Transverse colon (tissue), 4 donors: Measurements from ENCODE around the gene DBH. TPM values are rescaled to one million over a fixed set of nuclear protein-coding genes. Genes with fewer than 3 reads are reported as not detected.

Experiments used
- DNase-seq: peaks from one replicate; pipeline ENCODE4 v3.0.0-alpha.2; 2019
- H3K27ac ChIP-seq, 4 donors: fragments of 200-600 bp; sonication (generic); 2 replicates each; pipeline ENCODE4 v1.5.1; 2016 to 2018; ENCODE audit warnings: inconsistent platforms in 4 of 4
- H3K27me3 ChIP-seq: fragments of 200-600 bp; sonication (generic); 2 replicates; pipeline ENCODE4 v1.5.1; 2017; ENCODE audit warnings: inconsistent platforms
- H3K36me3 ChIP-seq, 4 donors: fragments of 200-600 bp; sonication (generic); 2 replicates each; pipeline ENCODE4 v1.5.1; 2017 to 2019; ENCODE audit warnings: inconsistent platforms in 4 of 4
- H3K4me1 ChIP-seq, 4 donors: fragments of 200-600 bp; sonication (generic); 2 replicates each; pipeline ENCODE4 v1.5.1; 2017 to 2020; ENCODE audit warnings: inconsistent platforms in 4 of 4
- H3K4me3 ChIP-seq, 4 donors: fragments of 200-600 bp; sonication (generic); 1 replicate in 1 of 4; 2 replicates in 3 of 4; pipeline versions ENCODE4 v1.5.1 to v1.6.1; 2017 to 2019; ENCODE audit warnings: inconsistent platforms in 4 of 4
- H3K9me3 ChIP-seq, 2 donors: fragments of 200-600 bp; sonication (generic); 2 replicates each; pipeline ENCODE4 v1.5.1; 2017 to 2019; ENCODE audit warnings: inconsistent platforms in 2 of 2
- EP300 ChIP-seq: sonication (generic); formaldehyde crosslinking; IDR thresholded peaks from one replicate; pipeline ENCODE4 v1.6.1; 2017; ENCODE audit warnings: antibody characterized with exemption, low read depth
- POLR2A ChIP-seq: fragments of 450-650 bp; IDR thresholded peaks from one replicate; pipeline ENCODE4 v1.6.1; 2016; ENCODE audit warnings: antibody characterized with exemption, mild to moderate bottlenecking, moderate library complexity
- POLR2AphosphoS5 ChIP-seq, 3 donors: sonication (generic); formaldehyde crosslinking; IDR thresholded peaks; one replicate each; pipeline ENCODE4 v1.6.1; 2016; ENCODE audit warnings: antibody characterized with exemption in 3 of 3
- WGBS, 2 donors: methylation state at CpG; one replicate each; pipeline ENCODE4 v1.1.5; 2018; ENCODE audit warnings: low coverage in 1 of 2; 5-methylcytosine and 5-hydroxymethylcytosine counted together
- in situ Hi-C, 4 donors: fragments of 200-750 bp; cut with MboI; loops; one replicate each; pipeline versions ENCODE4 v1.15.0 to v1.15.1; 2017; ENCODE audit warnings: low sequenced_read_pairs in 3 of 4, low pct_ligation_motif_present in 1 of 4, low pct_unique_long_range_greater_than_20kb in 1 of 4
- intact Hi-C: fragments of 100-400 bp; cut with DNase I; formaldehyde crosslinking; loops from one replicate; pipeline ENCODE4 v1.15.1; 2023; ENCODE audit warnings: low total_unique reads
- total RNA-seq, 4 donors: library from RNA; depleted of rRNA; stranded (reverse); fragments of >200 nt; gene quantifications; one replicate each; pipeline ENCODE4 v1.1.0, GENCODE V29; 2016
- TF ChIP-seq, protein P1 (sequence below), 5 experiments: fragments of 200-600 bp in 3 of 5; fragments of 450-650 bp in 2 of 5; sonication (generic) in 3 of 5; IDR thresholded peaks; 1 replicate in 2 of 5; 2 replicates in 3 of 5; pipeline ENCODE4 v1.5.1; 2016 to 2017; ENCODE audit warnings: antibody characterized with exemption in 5 of 5, inconsistent platforms in 3 of 5, mild to moderate bottlenecking in 2 of 5, moderate library complexity in 1 of 5

The DBH gene
- total RNA-seq, 4 donors from 2014 or later: not detected

DNA sequence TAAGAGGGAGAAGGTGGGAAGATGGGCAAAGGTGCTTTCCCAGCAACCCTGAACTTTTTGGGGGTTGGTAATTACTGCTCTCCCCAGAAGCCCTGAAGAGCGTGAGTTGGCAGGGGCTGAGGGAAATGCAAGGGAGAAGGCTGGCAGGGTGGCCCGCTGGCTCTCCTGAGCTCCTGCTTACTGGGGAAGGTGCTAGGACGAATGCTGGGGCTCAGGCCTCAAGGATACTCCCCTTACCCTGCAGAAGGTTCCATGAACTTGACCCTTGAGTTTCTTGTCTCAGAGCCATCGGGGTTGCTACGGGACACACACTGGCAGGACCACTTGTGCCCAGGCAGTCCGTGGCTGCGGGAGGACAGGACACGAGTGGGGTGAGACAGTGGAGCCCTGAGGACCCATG lies 28.2 kb upstream of the DBH start:
- H3K36me3 ChIP-seq: no peaks in the 10 kb centered on the region
- H3K27me3 ChIP-seq: peaks cover 86% of the 10 kb centered on the region
- H3K9me3 ChIP-seq: no peaks in the 10 kb centered on the region
- WGBS, 2 donors: 69 to 80% methylated on average over 1 to 8 of the region's 8 CpGs
- no peak for DNase-seq
- intact Hi-C loops: no loop called here
- in situ Hi-C loops: no loop called here
- H3K27ac ChIP-seq: no peak overlapping the region
- H3K4me3 ChIP-seq: no peak overlapping the region
- no peaks in the 10 kb centered on the region for H3K4me1 ChIP-seq
- no peak for TF ChIP-seq EP300
- TF ChIP-seq, protein P1, sequence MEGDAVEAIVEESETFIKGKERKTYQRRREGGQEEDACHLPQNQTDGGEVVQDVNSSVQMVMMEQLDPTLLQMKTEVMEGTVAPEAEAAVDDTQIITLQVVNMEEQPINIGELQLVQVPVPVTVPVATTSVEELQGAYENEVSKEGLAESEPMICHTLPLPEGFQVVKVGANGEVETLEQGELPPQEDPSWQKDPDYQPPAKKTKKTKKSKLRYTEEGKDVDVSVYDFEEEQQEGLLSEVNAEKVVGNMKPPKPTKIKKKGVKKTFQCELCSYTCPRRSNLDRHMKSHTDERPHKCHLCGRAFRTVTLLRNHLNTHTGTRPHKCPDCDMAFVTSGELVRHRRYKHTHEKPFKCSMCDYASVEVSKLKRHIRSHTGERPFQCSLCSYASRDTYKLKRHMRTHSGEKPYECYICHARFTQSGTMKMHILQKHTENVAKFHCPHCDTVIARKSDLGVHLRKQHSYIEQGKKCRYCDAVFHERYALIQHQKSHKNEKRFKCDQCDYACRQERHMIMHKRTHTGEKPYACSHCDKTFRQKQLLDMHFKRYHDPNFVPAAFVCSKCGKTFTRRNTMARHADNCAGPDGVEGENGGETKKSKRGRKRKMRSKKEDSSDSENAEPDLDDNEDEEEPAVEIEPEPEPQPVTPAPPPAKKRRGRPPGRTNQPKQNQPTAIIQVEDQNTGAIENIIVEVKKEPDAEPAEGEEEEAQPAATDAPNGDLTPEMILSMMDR (IDR thresholded peaks at IDR 0.05): no peak
- no peak for TF ChIP-seq POLR2AphosphoS5 (IDR thresholded peaks at IDR 0.05)
- TF ChIP-seq POLR2A: no peak

GRCh38 chr9:133608382-133608781 lies 27.8 kb upstream of the DBH start:
- Histone ChIP-seq H3K27ac (no peak overlapping the region), H3K36me3 (no peaks in the 10 kb centered on the region), H3K9me3 (no peaks in the 10 kb centered on the region), H3K4me1 (no peaks in the 10 kb centered on the region), H3K27me3 (peaks cover 86% of the 10 kb centered on the region), H3K4me3 (no peak overlapping the region)
- intact Hi-C loops (no loop called here), in situ Hi-C loops (no loop called here)
- whole genome bisulfite sequencing, 2 donors: 44 to 78% methylated on average over 5 to 7 of the region's 7 CpGs
- DNase-seq: no peak
- TF ChIP-seq, protein P1 (IDR thresholded peaks at IDR 0.05): no peak
- no peak for TF ChIP-seq POLR2AphosphoS5 (IDR thresholded peaks at IDR 0.05)
- TF ChIP-seq POLR2A: no peak
- no peak for TF ChIP-seq EP300

DNA sequence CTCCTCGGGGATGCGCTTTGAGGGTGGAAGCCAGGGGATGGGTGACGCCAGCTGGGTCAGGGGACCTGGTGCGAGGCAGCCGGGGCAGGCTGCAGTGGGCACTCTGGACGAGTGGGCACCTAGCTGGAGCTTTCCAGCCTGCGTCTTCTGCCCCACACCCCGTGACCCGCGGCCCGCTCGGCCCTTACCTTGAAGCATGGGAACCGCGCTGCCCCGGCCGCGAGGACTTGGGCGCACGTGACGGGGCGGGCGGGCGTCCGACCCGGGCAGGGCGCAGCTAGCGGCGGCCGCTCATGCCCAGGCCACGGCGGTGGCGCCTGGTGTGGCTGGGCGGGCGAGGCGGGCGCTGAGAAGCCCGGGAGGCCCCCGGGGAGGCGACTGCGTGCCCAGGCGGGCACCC lies 27.3 kb upstream of the DBH start:
- Histone ChIP-seq H3K4me1 (no peaks in the 10 kb centered on the region), H3K27ac (no peak overlapping the region), H3K36me3 (no peaks in the 10 kb centered on the region), H3K27me3 (peaks cover 86% of the 10 kb centered on the region), H3K4me3 (no peak overlapping the region), H3K9me3 (no peaks in the 10 kb centered on the region)
- WGBS, 2 donors: 33% methylated on average over 8 of the region's 41 CpGs; no CpG with 5 or more reads in 1 of the 2 donors
- no peak for TF ChIP-seq POLR2AphosphoS5 (IDR thresholded peaks at IDR 0.05)
- TF ChIP-seq POLR2A: no peak
- TF ChIP-seq EP300: no peak
- TF ChIP-seq, protein P1 (IDR thresholded peaks at IDR 0.05): no peak
- no peak for DNase-seq
- in situ Hi-C loops: no loop called here
- intact Hi-C loops: no loop called here

- Histone ChIP-seq H3K4me1 (no peaks in the 10 kb centered on the region), H3K4me3 (no peak within 1 kb of the TSS), H3K27me3 (peaks cover 84% of the 10 kb centered on the region), H3K36me3 (no peaks in the 10 kb centered on the region), H3K9me3 (no peaks in the 10 kb centered on the region), H3K27ac (no peak within 1 kb of the TSS)
- TF ChIP-seq POLR2AphosphoS5 (IDR thresholded peaks at IDR 0.05) (no peak), EP300 (no peak), POLR2A (no peak)
- TF ChIP-seq, protein P1 (IDR thresholded peaks at IDR 0.05): no peak
- DNase-seq: no peak
- intact Hi-C loops (no loop called here), in situ Hi-C loops (no loop called here)
- 36% methylated on average over 40 of the region's 61 CpGs; no CpG with 5 or more reads in 1 of the 2 donors for WGBS, 2 donors
Measured at GRCh38 chr9:133609311-133610098, 26.7 kb upstream of the DBH start, which contains the start of gene FAM163B. Gene FAM163B, minus strand, starts transcription at chr9:133609389. Its CDS starts 29,166 bp downstream, at chr9:133580223.
